Pancreas (tissue), 10 donors: ENCODE data around the gene GDF7. TPM values are rescaled to one million over a fixed set of nuclear protein-coding genes. Genes with fewer than 3 reads are reported as not detected.

Experiments used
- ATAC-seq, 4 donors: fragments of 200-7000 bp; cut with Tn5 transposase; one replicate each; pipeline versions ENCODE4 v1.8.0 to v1.9.1; 2020; ENCODE audit warnings: mild to moderate bottlenecking in 4 of 4, moderate library complexity in 4 of 4
- DNase-seq, 6 donors: peaks; one replicate each; pipeline ENCODE4 v3.0.0-alpha.2; 2020
- FAIRE-seq: peaks from 2 replicates; lab custom pipeline; 2012; peaks lifted over from hg19 to GRCh38; lab: Jason Lieb, UNC
- H3K27ac ChIP-seq, 4 donors: fragments of 200-600 bp; sonication (generic); 1 replicate in 3 of 4; 2 replicates in 1 of 4; pipeline versions ENCODE4 v1.5.0 to v1.8.0; 2020
- H3K27me3 ChIP-seq, 4 donors: fragments of 200-600 bp; one replicate each; pipeline ENCODE4 v1.8.0; 2021
- H3K36me3 ChIP-seq, 3 donors: fragments of 200-600 bp; sonication (generic) in 1 of 3; one replicate each; pipeline versions ENCODE4 v1.5.0 to v1.8.0; 2020 to 2021
- H3K4me1 ChIP-seq, 3 donors: fragments of 200-600 bp; one replicate each; pipeline ENCODE4 v1.8.0; 2021
- H3K4me3 ChIP-seq, 4 donors: fragments of 200-600 bp; sonication (generic) in 2 of 4; one replicate each; pipeline versions ENCODE4 v1.5.0 to v1.8.0; 2020 to 2021
- H3K9me3 ChIP-seq, 4 donors: fragments of 200-600 bp; one replicate each; pipeline ENCODE4 v1.8.0; 2021
- CTCF ChIP-seq, 4 donors: fragments of 200-600 bp; sonication (generic) in 3 of 4; IDR thresholded peaks; one replicate each; pipeline versions ENCODE4 v1.5.0 to v1.8.0; 2021; ENCODE audit warnings: antibody characterized with exemption in 4 of 4
- WGBS, 2 donors: extraction: QIAGEN DNeasy Blood & Tissue Kit; methylation state at CpG; one replicate each; pipeline ENCODE4 v1.1.7; 2013; 5-methylcytosine and 5-hydroxymethylcytosine counted together
- intact Hi-C, 3 donors: fragments of 100-400 bp; cut with DNase I; formaldehyde crosslinking; loops; one replicate each; pipeline versions ENCODE4 v1.11.1 to v1.14.2; 2022
- polyA plus RNA-seq, 2 donors: library from polyadenylated mRNA; stranded (reverse); fragments of 200-250 nt; gene quantifications; one replicate each; pipeline ENCODE4 v1.2.3, GENCODE V29; 2013
- total RNA-seq, 6 donors: library from RNA; stranded (reverse); fragmentation: NEBNext Ultra II Directional in 4 of 6; extraction: Animal tissue kit (Norgen Biotek cat#: 25700) in 4 of 6; gene quantifications; one replicate each; pipeline versions ENCODE4 v1.2.1 to v1.2.4, GENCODE V29; 2021 to 2023
- donor health status: healthy with polysubstance abuse.
- donor health status: DM: no; HTN: no; CAD: no; lungs with moderate emphysema.
- donor health status: DM: no; HTN: no; CAD: no.
- donor health status: control.
- donor health status: control.
- donor health status: Bipolar disorder and iron deficiency.
- donor health status: DM: yes; HTN: yes; CAD: no.
- donor health status: DM: no; HTN: no; CAD: no.
- donor health status: DM: no; HTN: no; CAD: no.
- donor health status: DM: yes; HTN: yes; CAD: no.

GDF7 gene
- total and polyA plus RNA-seq, 8 donors, result 0.16 to 0.98 (median 0.73) TPM

- Histone ChIP-seq H3K27me3 (peaks cover 0 to 25% (median 8%) of the 10 kb centered on the region in 4 donors), H3K27ac (no peak overlapping the region), H3K4me3 (peak overlapping the region; percentile 7 to 46 (median 22)), H3K9me3 (no peaks in the 10 kb centered on the region), H3K36me3 (no peaks in the 10 kb centered on the region), H3K4me1 (no peaks in the 10 kb centered on the region)
- 0 to 1% methylated on average over 6 to 62 of the region's 62 CpGs for WGBS, 2 donors
- ATAC-seq (peak in 3 of 4 donors; percentile 5 to 36 (median 11)), DNase-seq (no peak), FAIRE-seq (no peak)
- intact Hi-C loops, result loop anchor here in 2 of 3 donors (5.0 to 10.0 kb wide), 3 partner anchors 88 to 300 kb away; no protein-coding TSS in a partner anchor
- no peak for TF ChIP-seq CTCF (IDR thresholded peaks at IDR 0.05)
Measured at GRCh38 chr2:20667151-20667530, 197 bp downstream of the GDF7 start.

GRCh38 chr2:20667531-20668401 lies 822 bp downstream of the GDF7 start:
- Histone ChIP-seq H3K4me1 (no peaks in the 10 kb centered on the region), H3K27me3 (peaks cover 0 to 25% (median 8%) of the 10 kb centered on the region in 4 donors), H3K36me3 (no peaks in the 10 kb centered on the region), H3K4me3 (peak overlapping the region in 2 of 4 donors; percentile 36 to 46), H3K27ac (no peak overlapping the region), H3K9me3 (no peaks in the 10 kb centered on the region)
- no peak for TF ChIP-seq CTCF (IDR thresholded peaks at IDR 0.05)
- DNase-seq, result no peak
- WGBS, 2 donors, result 26 to 27% methylated on average over 39 of the region's 39 CpGs
- no peak for FAIRE-seq
- ATAC-seq, result peak in 1 of 4 donors; percentile 5
- intact Hi-C loops, result loop anchor here in 2 of 3 donors (5.0 to 10.0 kb wide), 3 partner anchors 87 to 300 kb away; no protein-coding TSS in a partner anchor

GRCh38 chr2:20668451-20668850 lies 1.5 kb downstream of the GDF7 start:
- no peak for TF ChIP-seq CTCF (IDR thresholded peaks at IDR 0.05)
- no peaks in the 10 kb centered on the region for H3K4me1 ChIP-seq
- no peaks in the 10 kb centered on the region for H3K36me3 ChIP-seq
- ATAC-seq, result no peak
- 86 to 90% methylated on average over 6 of the region's 6 CpGs for WGBS, 2 donors
- H3K27ac ChIP-seq, result no peak overlapping the region
- DNase-seq, result no peak
- peaks cover 0 to 31% (median 8%) of the 10 kb centered on the region in 4 donors for H3K27me3 ChIP-seq
- intact Hi-C loops, result loop anchor here in 2 of 3 donors (5.0 to 10.0 kb wide), 3 partner anchors 86 to 299 kb away; no protein-coding TSS in a partner anchor
- H3K9me3 ChIP-seq, result no peaks in the 10 kb centered on the region
- no peak for FAIRE-seq
- no peak overlapping the region for H3K4me3 ChIP-seq

GRCh38 chr2:20668871-20669475 lies 2.0 kb downstream of the GDF7 start:
- ATAC-seq, result no peak
- Histone ChIP-seq H3K27me3 (peaks cover 0 to 31% (median 8%) of the 10 kb centered on the region in 4 donors), H3K4me3 (no peak overlapping the region), H3K4me1 (no peaks in the 10 kb centered on the region), H3K9me3 (no peaks in the 10 kb centered on the region), H3K27ac (no peak overlapping the region), H3K36me3 (no peaks in the 10 kb centered on the region)
- no peak for DNase-seq
- WGBS, 2 donors, result 65 to 74% methylated on average over 8 of the region's 8 CpGs
- no peak for TF ChIP-seq CTCF (IDR thresholded peaks at IDR 0.05)
- intact Hi-C loops, result loop anchor here in 2 of 3 donors (5.0 to 10.0 kb wide), 3 partner anchors 86 to 298 kb away; no protein-coding TSS in a partner anchor
- no peak for FAIRE-seq
